Measurements from ENCODE around the gene CNKSR2. TPM values are rescaled to one million over a fixed set of nuclear protein-coding genes. Genes with fewer than 3 reads are reported as not detected.

Gene CNKSR2
- total RNA-seq, 1 donor from 2014 or later: 13.4 TPM

GRCh38 chrX:21675931-21676330 lies 301.7 kb downstream of the CNKSR2 start:
- no peak for DNase-seq

- no peak for DNase-seq
Measured at GRCh38 chrX:21678048-21678612, 303.9 kb downstream of the CNKSR2 start.

- no peak for DNase-seq
Measured at GRCh38 chrX:21683941-21684340, 309.7 kb downstream of the CNKSR2 start.

GRCh38 chrX:21691512-21692018 lies 317.3 kb downstream of the CNKSR2 start:
- no peak for DNase-seq

GRCh38 chrX:21698272-21698671 lies 324.1 kb downstream of the CNKSR2 start:
- no peak for DNase-seq

- no peak for DNase-seq
Measured at GRCh38 chrX:21699136-21699535, 324.9 kb downstream of the CNKSR2 start.

- DNase-seq: no peak
Measured at GRCh38 chrX:21700275-21700674, 326.1 kb downstream of the CNKSR2 start.

GRCh38 chrX:21700967-21701366 lies 326.7 kb downstream of the CNKSR2 start:
- no peak for DNase-seq

- DNase-seq: no peak
Measured at GRCh38 chrX:21702725-21703124, 328.5 kb downstream of the CNKSR2 start.
